Neuronal stem cell (in vitro differentiated cells): ENCODE data around the gene KRTAP9-7. TPM values are rescaled to one million over a fixed set of nuclear protein-coding genes. Genes with fewer than 3 reads are reported as not detected.

Experiments used
- small RNA-seq: library from polyadenylated mRNA; stranded (forward); fragments of <200 nt; extraction: miRNeasy Mini kit (QIAGEN cat#:217004); gene quantifications from one replicate; pipeline ENCODE3, GENCODE V24; 2013; ENCODE audit not compliant: insufficient read depth

Gene KRTAP9-7

Small RNA genes lying within 50 kb of the gene (small RNA-seq; reads per million reads assigned to genes)
- not detected for gene KRTAP9-10P
